Suppressor macrophage (primary cell): Measurements from ENCODE around the gene ACADS.

Source experiments
- DNase-seq, 4 experiments: peaks; one replicate each; pipeline ENCODE4 v3.0.0-alpha.2; 2020 to 2022

Gene ACADS

DNA sequence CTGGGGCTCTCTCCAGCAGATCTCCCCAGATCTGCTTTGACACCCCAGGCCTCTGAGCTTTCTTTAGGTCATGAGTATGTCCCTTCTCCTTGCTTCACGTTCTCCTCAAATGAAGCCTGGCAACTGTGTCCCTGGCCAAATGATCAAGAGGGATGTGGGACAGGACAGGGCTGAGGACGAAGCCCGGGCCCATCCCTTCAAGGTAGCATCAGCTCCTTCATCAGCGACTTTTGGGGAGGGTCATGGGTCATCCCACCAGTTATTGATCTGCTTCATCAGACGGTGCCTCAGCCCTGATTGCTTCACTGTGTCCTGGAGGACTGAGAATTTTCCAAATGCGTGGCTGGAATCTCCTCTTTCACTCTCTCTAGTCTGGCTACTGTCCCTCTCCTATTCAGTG, 32.3 kb downstream of the ACADS start:
- no peak for DNase-seq

DNA sequence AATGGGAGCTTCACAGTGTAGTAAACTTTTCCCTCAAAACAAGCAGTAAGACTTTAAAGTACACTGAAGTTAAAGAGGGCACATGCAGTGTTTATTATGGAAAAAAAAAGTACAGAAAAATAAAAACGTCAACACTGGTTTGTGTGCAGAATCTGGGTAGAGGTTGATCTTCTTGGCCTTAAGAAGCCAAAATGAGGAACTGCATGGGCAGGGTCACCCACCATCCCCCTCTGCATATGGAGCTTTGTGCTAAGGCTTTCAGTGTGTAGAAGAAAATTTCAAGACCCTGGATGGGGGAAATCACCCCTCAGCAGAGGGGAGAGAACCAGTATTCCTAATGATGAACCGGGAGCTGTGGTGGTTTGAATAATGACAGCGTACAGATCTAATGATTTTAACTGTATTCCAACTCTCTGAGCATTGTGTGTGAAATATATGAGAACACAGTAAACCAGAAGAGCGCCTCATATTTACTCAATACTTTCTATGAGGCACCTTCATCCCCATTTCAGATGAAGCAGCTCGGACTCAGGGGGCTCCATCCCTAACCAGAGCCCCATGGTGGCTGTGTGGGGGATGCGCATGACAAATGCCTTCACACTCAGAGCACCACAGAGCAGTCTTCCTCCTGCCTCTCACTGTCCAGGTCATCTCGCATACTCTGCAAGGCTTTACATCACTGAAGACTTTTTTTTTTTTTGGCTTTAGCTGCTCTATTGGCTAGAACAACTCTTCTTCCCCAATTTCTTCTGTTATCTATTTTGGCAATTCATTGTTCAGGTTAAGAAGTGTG, 33.4 kb downstream of the ACADS start:
- no peak for DNase-seq

DNA sequence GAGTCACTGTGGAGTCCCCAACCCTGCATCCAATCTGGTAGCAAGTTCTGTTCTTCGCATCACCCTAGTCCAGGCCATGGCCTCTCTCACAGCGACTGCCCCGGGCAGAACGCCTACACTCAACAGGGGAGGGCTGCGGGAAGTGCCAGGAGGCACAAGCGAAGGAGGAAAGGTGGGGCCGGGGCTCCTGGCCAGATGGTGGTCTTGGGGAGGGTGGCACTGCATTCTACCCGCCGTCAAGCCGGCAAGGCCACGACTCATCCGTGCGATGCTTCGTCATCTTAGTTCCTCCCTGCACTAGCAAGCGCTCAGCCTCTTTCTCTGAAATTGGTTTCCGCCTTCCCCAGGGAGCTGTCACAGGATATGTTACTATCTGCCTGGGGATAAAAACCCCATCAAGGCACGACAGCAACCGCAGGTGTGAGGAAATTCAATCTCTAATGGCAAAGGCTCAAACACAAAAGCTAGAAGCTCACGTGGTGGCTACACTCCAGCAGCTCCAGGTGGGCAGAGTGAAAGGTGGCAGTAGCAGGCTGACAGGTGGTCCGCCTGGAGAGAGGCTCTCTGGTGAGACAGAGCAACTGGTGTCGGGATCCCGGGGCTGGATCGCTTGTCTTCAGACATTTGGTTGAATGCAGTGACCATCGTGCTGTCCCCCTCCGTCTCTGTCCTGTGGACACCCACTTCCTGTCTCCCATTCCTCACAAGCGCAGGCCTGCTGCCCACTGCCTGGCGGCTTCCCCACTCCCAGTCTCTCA, 34.1 kb downstream of the ACADS start:
- DNase-seq = no peak

DNA sequence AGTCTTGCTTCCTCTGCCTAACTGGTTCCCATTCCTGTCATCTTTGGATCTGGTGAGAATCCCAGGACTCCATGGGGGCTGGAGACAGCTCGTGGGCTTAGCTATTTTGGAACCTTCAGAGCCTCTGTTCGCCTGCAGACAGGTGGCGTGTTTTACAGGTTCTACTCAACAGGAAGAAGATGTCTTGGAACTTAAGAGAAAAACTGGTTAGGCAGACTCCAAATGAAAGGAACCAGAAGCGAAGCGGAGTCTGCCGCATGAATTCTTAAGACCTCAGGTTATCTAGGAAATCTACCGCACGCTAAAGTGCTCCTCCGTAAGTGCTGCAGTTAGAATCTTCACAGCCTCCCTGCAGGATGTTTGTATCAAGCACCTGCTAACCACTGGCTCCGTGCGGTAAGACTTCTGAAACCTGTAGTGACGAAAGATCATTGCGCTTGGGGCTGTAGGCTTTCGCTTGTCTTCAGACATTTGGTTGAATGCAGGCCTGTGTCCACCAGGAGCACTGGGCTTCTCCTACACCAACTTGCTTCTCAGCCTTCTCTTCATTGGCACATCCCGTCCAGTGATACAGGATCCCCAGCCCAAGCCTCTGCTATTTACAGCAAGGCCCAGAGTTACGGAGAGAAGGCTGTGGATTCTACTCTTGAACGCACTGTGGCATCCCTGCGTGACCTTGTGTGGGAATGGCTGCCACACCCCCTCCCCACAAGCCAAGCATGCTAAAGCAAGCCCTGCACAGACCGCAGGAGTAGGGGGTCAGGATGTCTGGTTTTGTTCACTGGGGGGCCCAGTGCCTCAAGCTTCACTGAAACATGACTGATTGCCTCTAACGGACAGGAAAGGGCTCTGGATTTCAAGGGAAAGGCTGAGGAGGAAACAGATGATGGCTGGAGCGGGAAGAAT, 35.0 kb downstream of the ACADS start:
- no peak for DNase-seq

DNA sequence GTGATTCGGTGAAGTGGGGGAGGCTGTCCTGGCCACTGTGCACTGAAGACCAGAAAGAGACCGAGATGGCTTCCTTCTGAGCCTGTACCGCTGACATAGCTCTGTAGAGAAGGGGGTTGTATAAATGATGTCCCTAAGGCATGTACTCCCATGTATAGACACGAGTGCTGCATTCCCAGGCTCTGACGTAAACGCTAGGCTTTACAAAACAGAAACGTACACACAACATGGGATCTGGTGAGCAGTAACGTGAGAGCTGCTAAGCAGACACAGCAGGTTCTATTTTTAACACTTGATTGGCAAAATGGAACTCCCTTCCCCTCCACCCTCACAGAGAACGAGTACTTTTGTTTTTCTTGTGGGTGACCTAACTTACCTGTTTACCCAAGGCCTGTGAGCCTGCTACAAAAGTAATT, 35.9 kb downstream of the ACADS start:
- DNase-seq = no peak

DNA sequence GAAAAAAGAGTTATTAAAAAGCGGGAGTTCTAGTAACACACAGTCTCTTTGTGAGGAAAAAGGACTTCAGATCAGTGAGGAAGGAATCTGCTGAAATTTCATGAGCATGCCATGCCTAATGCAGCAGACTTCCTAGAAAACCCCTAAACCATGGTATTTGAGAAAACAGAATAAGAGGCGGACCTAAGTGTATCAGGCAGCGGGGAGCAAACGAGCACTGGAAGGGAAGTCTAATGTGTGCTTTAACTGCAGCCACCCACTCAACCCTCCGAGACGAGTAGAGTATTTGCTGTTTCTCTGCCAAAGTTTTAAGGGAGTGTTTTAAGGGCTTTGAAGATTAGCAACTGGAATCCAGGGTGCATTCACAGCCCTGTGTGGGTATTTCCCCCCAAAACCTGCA, 36.5 kb downstream of the ACADS start:
- DNase-seq = no peak

DNA sequence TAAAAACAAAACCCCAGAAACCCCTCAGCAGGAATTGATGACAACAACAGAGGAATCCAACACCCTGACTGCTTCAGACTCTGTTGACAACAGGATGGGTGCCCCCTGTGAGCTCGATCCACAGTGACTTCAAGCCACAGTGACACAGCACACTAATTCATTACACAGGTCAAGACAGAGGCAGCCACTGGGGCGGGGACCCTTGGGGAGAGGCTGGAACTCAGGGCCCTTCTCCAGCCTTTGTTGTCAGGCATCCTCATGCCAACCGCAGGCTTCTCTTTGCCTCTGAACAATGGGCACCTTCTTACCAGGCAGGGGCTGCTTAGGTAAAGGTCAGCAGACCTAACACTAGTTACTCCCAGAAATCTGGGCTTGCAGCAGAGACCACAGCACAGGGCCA, 37.6 kb downstream of the ACADS start:
- no peak for DNase-seq

DNA sequence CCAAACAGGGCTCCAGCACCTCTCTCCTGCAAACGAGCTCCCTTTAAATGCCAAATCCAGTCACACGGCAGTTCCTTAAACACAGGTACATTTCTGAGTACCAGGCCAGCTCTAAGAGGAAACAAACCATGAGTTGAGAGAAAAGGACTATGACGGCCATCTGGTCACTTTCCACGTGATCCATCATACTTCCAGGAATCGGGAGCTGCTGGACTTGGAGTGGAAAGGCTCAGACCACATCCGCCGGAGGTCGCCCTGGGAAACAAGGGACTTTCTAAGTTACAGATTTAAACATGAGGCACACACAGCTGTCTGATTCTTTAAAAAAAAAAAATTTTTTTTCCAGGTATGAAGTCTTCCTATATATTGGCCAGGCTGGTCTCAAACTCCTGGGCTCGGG, 39.2 kb downstream of the ACADS start:
- DNase-seq = no peak

DNA sequence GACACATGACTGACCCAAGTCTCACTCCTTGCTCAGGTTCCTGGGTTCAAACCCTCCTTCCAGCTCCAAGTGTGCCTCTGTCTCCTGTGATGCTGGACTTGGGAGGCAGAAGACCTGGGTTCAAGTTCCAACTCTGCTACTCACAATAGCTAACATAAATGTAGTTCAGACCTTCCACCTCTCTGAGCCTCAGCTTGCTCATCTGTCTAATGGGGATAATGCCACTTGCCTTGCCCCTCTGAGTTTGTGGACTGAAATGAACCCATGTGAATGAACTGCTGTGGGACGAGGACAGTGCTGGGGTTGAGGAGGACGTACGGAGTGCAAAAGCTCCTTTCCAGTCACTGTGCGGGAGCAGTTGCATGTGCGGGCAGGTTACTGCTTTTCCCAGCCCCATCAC, 40.9 kb downstream of the ACADS start:
- DNase-seq = no peak

DNA sequence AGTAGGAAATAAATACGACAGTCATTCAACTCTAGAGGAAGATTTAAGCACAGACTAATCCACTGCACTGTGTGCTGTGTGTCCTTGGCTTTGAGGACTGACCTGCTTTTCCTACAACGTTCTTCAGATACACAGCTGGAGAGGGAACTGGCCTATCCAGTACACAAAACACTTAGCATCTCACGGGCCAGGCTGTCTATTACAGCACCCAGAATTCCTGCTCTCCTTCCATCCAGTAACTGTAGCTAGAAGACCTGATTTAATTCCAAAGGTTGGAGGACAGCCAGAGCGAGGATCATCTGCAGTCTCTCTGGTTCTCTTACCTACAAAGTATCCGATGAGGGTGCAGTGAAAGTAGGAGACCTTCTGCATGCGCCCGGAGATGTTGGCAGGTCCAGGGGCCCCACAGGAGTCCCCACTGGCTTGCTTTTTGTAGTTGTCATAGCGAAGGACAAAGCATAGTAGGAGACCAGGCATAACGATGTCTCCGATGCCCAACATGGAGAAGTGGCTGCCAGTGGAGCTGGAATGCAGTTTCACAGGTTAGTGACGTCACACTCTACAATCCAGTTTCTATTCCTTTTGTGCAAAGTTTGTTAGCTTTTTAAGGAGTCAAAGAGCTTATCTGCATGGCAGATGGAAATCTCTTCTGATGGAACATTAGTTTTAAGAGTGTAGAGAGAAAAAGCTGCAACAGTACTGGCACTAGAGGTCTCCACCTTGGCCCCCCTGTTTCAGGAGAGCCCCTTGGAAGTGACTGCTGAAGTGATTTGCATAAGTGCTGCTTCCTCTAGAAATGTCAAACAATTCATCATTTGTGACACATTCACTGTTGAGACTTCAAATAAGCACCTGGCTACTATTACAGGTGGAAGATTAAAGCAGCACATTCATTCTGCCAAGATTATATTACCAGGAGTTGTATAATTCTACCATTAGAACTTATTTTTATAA, 41.7 kb downstream of the ACADS start:
- DNase-seq = no peak

DNA sequence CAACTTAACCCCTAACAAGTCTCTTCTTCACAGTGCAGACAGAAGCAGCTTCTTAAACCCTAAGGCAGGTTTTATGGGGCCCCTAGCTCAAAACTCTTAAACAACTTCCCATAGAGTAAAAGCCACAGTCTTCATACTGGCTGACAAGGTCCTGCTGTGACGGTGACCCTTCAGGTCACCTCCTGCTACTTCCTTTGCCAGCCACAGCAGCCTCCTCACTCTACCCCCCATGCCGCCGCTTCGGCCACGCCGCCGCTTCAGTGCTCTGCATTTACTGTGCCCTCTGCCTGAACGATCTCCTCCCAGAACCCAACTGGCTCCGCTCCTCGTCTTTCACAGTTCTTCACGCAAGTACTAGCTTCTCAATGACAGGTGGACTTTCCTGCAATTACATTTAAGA, 45.5 kb downstream of the ACADS start:
- DNase-seq = no peak

DNA sequence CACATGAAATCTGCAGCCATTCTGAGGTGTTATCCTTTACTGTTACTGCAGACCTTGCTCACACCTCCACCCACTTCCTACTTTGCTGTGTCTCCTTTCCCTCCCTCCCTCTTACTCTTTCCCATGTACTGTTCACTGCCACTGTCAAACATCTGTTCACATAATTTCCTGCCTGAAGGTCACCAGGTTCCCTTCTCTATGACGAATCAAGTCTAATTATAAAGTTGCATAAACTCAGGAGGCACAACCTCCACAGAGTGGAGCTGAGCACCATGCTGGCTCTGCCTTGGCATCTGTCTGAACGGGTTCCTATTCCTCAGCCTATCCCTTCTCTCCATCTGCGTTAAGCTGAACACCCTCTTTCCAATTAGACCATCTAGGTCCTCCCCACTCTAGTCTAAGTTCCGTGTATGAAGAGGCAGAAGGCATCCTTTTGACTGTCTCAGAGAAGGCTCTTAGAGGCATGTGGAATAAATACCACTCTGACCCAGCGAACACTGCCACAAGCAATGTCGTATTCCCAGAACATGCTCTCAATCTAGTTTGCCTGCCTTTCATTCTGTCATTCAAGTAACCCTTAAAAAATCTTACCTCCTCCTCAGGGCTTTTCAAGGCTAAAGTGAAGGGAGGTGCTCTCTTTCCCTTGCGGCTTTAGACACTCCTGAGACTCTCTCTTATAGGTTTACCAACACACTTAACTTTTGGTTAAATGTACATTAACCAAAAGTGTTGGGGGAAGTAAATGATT, 48.7 kb downstream of the ACADS start:
- DNase-seq = no peak

DNA sequence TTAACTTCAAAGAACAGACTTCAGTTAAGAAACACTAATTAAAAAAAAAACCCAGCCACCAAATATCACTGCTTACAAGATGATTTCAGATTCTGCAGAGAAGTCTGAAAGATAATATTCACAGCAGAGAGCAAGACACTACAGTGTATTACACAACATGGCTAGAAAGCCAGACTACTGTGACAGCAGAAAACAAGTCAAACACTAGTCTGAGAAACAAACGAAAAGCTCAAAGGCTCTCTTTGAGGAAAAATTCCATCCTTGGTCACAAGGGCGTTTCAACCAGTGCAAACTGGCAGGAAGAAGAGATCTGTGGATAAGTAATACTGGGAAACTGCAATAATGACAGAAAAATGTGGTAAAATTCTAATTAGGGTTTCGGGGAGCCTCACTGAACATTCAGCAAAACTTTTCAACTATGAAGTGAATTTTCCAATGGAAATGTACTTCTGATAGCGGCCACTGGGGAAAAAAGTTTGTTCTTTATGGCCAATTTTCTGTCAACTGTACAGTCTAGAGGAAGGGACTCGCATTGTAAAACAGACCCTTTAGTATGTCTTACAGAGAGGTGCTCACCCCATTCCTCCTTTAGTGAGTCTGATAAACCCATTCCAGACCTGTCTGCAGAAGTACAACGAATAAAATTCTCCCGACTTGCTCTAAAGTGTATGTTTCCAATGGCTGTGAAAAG, 50.4 kb downstream of the ACADS start:
- DNase-seq = no peak

DNA sequence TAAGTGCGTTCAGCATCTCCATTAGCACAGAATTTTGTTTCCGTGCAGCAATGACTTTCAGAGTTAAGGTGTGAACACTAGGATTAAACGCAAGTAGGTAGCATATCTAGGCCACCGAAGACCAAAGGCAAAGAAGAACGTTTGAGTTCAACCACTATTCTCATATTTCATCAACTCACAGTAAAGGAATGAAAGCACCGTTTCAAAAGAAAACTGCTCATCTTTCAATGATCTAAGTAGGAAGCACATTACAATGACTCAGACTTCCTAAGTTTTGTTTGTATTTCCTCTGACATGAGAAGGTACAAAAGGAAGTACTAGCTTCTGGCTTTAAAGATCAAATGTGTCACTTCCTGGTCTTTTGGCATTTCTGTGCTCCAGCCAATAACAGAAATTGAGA, 57.6 kb downstream of the ACADS start:
- peak; percentile 5 to 74 (median 32) for DNase-seq

DNA sequence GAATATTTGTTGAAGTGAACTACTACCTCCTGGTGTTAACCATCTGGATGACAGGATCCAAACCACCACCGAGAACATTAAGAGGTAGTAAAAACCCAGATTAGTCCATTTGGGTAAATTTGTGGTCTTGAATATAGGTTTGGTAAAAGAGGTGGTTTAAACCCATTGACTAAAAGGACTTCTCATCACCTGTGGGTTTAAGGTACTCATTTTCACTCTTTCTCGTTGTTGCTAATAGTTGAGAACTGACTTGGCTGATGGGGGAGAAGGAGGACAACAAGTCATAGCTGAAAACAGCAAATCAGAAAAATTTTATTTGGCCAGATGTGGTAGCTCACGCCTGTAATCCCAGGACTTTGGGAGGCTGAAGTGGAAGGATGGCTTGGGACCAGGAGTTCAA, 59.2 kb downstream of the ACADS start:
- no peak for DNase-seq

DNA sequence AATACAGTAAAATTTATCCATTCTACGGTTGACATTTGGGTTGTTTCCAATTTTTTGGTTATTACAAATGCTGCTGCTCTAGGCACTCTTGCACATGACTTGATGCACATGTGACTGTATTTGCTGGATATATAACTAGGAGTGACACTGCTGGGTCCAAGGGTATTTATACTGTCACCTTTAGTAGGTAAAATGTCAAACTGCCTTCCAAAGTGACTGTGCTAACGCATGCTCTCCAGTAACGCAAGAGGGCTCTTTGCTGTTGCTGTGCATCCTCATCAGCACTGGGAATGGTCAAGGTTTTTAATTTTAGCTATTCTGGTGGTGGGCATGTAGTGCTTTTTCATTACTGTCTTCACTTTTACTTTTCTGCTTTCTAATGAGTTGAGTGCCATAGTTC, 62.3 kb downstream of the ACADS start:
- DNase-seq = no peak
